Endometrial microvascular endothelial cells (primary cell): ENCODE data around the gene NRG3. TPM values are rescaled to one million over a fixed set of nuclear protein-coding genes. Genes with fewer than 3 reads are reported as not detected.

Experiments used
- in situ Hi-C: cut with HindIII; loops from 2 replicates; pipeline ENCODE4 v1.10.0; 2017; ENCODE audit warnings: low sequenced_read_pairs, low pct_unique_long_range_greater_than_20kb; ENCODE audit errors: inconsistent ontology term
- total RNA-seq: library from RNA; depleted of rRNA; stranded (reverse); fragments of >200 nt; gene quantifications from one replicate; pipeline ENCODE4 v1.2.3, GENCODE V29; 2015; ENCODE audit errors: inconsistent ontology term

Gene NRG3
- total RNA-seq, 1 donor from 2014 or later: not detected

- in situ Hi-C loops: no loop called here
Observed at GRCh38 chr10:83017076-83017867, 1142.3 kb downstream of the NRG3 start.

GRCh38 chr10:83023662-83024061 is 1148.7 kb downstream of the NRG3 start:
- in situ Hi-C loops: no loop called here
